HEK293 (cell line): ENCODE measurements around the gene CALML3.

Source experiments
- CTCF ChIP-seq: fragments of 450-650 bp; formaldehyde crosslinking; IDR thresholded peaks from 2 replicates; pipeline ENCODE4 v1.5.1; 2016; ENCODE audit warnings: missing biosample characterization, missing genetic modification characterization
- REST ChIP-seq: fragments of 450-650 bp; formaldehyde crosslinking; IDR thresholded peaks from 2 replicates; pipeline ENCODE4 v1.5.1; 2016; ENCODE audit warnings: missing biosample characterization, missing genetic modification characterization
- ZBTB8A ChIP-seq: fragments of 450-650 bp; formaldehyde crosslinking; IDR thresholded peaks from 2 replicates; pipeline ENCODE4 v1.5.1; 2016; ENCODE audit warnings: missing biosample characterization, missing genetic modification characterization
- ZNF580 ChIP-seq: fragments of 450-650 bp; formaldehyde crosslinking; IDR thresholded peaks from 2 replicates; pipeline ENCODE4 v1.5.1; 2016; ENCODE audit warnings: missing biosample characterization, missing genetic modification characterization
- ZNF639 ChIP-seq: fragments of 450-650 bp; formaldehyde crosslinking; IDR thresholded peaks from 2 replicates; pipeline ENCODE4 v1.5.1; 2016; ENCODE audit warnings: missing biosample characterization, missing genetic modification characterization
- ZNF792 ChIP-seq: fragments of 450-650 bp; formaldehyde crosslinking; IDR thresholded peaks from 2 replicates; pipeline ENCODE4 v1.5.1; 2016; ENCODE audit warnings: missing biosample characterization, missing genetic modification characterization

- no peak for TF ChIP-seq CTCF (tag by site-specific recombination)
- no peak for TF ChIP-seq ZNF580
- no peak for TF ChIP-seq REST (tag by site-specific recombination)
- no peak for TF ChIP-seq ZNF792 (tag by site-specific recombination)
- no peak for TF ChIP-seq ZBTB8A
- no peak for TF ChIP-seq ZNF639 (tag by site-specific recombination)
Measured at GRCh38 chr10:5528989-5529701, 4.4 kb downstream of the CALML3 start.
